GM18526 (cell line): Measurements from ENCODE around the gene ADPRH.

Experiments
- POLR2A ChIP-seq: IDR thresholded peaks from 3 replicates; pipeline ENCODE4 v1.6.1; 2011; ENCODE audit not compliant: insufficient read length; ENCODE audit errors: extremely low read depth

ADPRH gene

GRCh38 chr3:119557192-119557876 is 22.0 kb upstream of the ADPRH start:
- TF ChIP-seq POLR2A = no peak

DNA sequence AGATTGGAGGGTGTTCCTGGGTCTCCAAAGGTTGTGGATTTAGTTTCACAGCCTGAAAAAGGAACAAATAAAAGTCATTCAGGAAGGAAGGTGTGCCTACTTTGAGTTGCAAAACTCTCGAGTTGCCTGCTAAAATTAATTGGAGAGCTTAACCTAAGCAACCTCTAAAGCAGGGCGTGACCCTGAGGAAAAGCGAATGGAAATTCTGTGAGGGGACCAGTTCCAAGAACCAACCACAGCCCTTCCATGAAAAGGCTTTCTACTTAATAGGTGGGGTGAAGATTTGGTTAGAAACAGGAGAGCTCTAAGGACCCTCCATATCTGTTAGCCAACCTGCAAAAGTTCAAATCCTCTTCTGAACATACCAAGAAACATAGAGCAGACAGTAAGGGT is 21.4 kb upstream of the ADPRH start:
- no peak for TF ChIP-seq POLR2A

- no peak for TF ChIP-seq POLR2A
Measured at GRCh38 chr3:119558626-119559317, 20.5 kb upstream of the ADPRH start.

DNA sequence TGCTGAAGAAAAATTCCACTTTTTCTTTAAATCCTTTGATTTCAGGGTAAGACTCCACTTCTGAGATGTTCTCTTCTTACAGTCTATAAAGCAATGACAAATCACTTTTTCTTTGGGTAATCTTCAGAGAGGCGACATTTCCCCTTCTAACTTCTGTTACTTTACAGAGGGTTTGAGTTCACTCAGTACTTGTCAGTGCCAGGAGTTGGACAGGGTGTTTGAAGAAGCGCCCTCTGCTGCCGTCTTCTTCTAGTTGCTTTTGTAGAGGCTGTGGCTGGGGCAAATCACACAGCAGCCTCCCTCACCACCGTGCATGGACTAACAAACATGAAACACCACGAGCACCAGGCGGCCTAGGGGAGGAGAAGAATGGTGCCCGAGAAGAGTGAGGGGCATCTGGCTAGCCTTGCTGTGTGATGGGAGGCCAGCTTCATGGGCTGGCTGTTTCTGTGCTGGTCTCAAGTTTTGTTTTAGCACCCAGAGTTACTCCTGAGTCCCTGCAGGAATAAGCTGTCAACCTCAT is 19.8 kb upstream of the ADPRH start, which contains the start of gene CD80:
Gene CD80 (minus strand): TSS at position 174 of the 523 bp plus-strand sequence. CDS start 1,886 bp downstream, outside the sequence.
- TF ChIP-seq POLR2A = no peak

DNA sequence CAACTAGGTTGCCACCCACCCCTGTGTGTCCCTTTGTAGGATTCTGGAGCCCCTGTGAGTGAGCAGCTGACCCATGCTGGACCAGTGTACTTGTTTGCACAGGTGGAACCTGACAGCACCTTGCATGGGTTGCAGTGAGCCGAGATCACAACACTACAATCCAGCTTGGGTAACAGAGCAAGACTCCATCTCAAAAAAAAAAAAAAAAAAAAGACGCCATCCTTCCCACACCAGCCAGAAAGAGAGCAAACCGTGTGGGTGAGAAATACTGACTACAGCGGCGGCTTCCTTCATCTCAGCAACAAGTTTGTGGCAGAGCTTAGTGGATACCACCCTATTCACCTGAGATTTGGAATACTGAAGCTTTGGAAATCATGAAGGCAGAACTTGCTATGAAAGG is 19.1 kb upstream of the ADPRH start:
- no peak for TF ChIP-seq POLR2A

DNA sequence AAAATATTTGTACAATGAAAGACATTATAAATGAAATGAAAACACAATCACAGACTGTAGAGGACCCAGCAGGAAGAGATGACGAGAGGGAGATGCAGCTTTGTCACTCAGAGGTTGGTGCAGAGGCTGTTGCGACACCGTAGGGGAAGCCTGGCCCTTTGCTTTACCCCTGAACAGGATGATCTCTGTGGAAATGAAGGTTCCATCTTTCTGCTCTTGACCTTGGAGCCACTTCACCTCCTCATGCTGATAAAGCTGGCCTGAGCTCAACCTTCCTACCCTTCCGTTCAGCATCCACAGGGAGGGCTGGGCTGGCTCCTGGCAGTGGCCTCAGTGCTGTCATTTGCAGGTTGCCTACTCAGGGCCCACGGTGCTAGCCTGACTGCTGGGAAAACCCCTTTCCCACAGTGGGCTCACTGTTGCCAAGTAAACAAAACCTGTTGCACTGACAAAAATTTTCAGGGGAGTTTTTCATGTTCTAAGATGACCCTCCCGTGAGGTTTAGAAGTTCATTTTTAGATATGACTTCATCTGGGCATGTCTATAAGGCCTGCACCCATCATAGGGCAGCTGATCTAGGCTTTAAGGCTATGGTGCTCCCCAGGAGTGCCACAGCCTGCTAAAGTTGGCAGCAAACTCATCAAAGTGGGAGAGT is 16.9 kb upstream of the ADPRH start:
- peak; percentile 61 for TF ChIP-seq POLR2A

DNA sequence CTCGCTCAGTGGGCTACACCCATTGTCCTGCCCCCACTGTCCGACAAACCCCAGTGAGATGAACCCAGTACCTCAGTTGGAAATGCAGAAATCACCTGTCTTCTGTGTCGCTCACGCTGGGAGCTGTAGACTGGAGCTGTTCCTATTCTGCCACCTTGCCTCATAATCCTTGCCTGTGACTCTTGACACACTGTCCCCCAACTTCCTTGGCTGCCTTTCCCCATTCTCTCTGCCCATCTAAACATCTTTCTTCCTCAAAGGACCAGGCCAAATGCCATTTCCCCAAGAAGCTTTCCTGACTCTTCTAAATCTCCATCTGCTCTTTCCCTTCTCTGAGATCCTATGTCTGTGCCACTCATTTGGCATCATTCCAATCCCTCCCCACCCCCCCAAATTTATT is 10.1 kb upstream of the ADPRH start:
- TF ChIP-seq POLR2A = no peak

DNA sequence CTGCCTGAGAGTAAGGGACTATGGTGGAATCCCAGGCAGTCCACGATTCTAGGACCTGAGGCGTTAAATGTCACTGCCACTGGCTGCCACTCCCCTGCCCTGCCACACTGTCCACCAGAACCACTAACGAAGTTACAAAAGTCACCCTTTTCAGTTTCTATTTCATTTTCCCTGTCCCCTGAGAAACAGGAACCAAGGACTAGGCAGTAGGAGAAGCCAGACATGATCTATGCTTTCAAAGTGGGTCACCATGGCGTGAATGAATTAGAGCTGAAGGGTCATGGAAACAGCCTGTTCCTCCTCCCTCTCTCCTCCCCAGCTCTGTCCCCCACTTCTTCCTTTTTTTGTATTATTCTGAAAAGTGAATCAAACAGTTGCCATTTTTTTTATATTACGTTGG is 9.1 kb upstream of the ADPRH start:
- no peak for TF ChIP-seq POLR2A

DNA sequence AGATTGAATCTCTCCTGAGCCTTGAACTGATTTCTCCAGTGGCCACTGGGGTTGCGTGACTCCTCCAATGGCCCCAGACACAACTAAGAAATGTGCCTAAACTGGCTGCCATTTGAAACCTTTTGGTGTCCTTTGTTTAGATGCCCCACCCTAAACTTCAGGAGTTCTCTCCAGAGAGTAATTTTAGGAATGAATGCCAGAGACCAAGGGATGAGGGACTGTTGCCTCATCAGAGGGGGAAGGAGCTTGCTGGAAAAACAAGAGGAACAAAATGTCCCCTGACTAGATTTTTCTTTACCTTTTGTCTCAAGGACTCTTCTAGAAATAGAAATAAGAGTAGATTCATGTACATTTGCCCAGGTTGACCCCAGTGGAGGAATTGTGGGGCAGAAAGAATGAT is 8.1 kb upstream of the ADPRH start:
- no peak for TF ChIP-seq POLR2A

DNA sequence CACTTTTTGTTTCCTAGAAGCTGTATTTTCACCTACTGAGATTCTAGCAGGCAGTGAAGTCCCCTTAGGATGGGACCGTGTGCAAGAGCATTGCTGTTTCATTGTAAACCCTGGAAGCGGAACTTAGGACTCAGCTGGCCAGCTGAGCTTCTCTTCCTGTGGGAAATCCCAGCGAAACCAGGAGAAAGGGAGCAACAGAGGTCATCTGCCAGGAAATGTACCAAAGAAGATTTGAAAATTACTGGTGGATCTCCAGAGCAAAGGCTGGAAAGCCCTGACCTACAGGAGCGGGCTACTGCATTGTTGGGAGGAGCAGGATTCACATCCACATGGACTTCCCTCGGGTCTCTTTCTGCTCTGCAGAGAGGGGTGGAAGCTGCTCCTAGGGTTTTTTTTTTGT is 7.6 kb upstream of the ADPRH start:
- TF ChIP-seq POLR2A = no peak

GRCh38 chr3:119575507-119575906 is 3.8 kb upstream of the ADPRH start:
- TF ChIP-seq POLR2A = no peak

- peak; percentile 62 for TF ChIP-seq POLR2A
Measured at GRCh38 chr3:119580067-119580760, 922 bp downstream of the ADPRH start.

DNA sequence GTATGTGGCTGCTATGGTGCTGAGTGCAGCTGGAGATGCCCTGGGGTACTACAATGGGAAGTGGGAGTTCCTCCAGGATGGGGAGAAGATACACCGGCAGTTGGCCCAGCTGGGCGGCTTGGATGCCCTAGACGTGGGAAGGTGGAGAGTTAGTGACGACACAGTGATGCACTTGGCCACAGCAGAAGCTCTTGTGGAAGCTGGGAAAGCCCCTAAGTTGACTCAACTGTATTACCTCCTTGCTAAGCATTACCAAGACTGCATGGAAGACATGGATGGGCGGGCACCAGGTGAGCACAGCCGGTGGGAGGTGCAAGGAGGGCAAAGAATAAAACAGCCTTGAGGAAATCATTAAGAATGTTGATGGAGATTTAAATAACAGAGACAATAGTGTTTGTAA is 2.9 kb downstream of the ADPRH start:
- no peak for TF ChIP-seq POLR2A

DNA sequence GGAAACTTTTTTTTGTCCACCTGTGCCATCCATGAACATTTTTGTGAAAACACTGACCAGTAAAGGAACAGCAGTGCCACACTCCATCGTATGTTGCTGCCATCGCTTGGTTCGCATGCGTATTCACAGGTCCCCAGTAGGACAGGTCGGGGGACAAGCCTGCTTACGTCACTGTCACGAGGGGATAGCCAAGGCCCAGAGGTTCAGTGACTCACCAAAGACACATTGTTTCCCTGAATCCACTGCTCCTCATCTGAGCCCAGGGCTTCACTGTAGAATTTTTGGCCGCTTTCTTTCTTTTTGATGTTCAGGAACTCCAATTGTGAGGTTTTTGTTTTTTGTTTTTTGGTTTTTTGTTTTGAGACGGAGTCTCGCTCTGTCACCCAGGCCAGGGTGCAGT is 5.9 kb downstream of the ADPRH start:
- TF ChIP-seq POLR2A = no peak

- TF ChIP-seq POLR2A = no peak
Measured at GRCh38 chr3:119585856-119586570, 6.7 kb downstream of the ADPRH start.
